ENCODE measurements around the gene ACSL4.

The ACSL4 gene

DNA sequence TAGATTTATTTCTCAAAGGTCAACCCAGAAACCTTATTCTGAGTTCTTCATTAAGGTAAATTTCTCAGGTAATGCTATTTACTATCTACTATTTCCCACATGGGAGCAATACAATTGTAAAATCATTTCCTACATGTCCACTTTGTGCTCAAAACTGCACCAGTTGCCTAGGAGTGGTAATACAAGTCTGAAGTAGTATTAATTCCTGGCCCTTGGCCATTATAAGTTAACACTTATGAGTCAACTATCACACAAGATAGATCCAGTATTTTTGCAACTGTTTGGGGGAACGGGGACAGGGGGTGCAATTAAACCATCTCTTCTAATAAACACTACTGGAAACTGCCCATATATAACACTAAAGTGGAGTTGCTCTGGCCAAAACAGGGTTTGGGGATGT, 48.9 kb downstream of the ACSL4 start:
- Histone ChIP-seq H2BK120ac (ENCODE audit: low read depth, low read length) (no peak overlapping the region), H2BK12ac (ENCODE audit: low read length in 2 of 2) (no peak overlapping the region), H3K9ac (ENCODE audit: low read length) (peak overlapping the region; percentile 26), H4K8ac (ENCODE audit: low read length) (no peak overlapping the region), H3K4ac (ENCODE audit: low read depth in 1 of 2, low read length in 2 of 2) (no peak overlapping the region), H3K4me2 (ENCODE audit: low read length, poor library complexity, severe bottlenecking) (no peak overlapping the region), H3K36me3 (ENCODE audit: control insufficient read depth in 1 of 2, insufficient read depth in 2 of 2, low read depth in 1 of 2, low read length in 2 of 2) (peaks cover 0 to 43% of the 10 kb centered on the region in 2 experiments), H2BK15ac (ENCODE audit: low read depth, poor library complexity, severe bottlenecking) (no peak overlapping the region), H3K4me3 (ENCODE audit: insufficient read depth in 1 of 2, low read depth in 1 of 2, low read length in 2 of 2) (no peak overlapping the region), H2AFZ (ENCODE audit: low read depth, low read length) (no peak overlapping the region), H3K27me3 (ENCODE audit: control insufficient read depth in 1 of 2, insufficient read depth in 1 of 2, low read length in 2 of 2) (peaks cover 0 to 51% of the 10 kb centered on the region in 2 experiments), H3K9me3 (ENCODE audit: control insufficient read depth, low read length) (no peaks in the 10 kb centered on the region), H3K4me1 (ENCODE audit: control insufficient read depth, insufficient read depth, low read depth, low read length) (no peaks in the 10 kb centered on the region), H3K14ac (ENCODE audit: low read length in 2 of 2) (no peak overlapping the region), H2AK5ac (ENCODE audit: low read length, severe bottlenecking) (no peak overlapping the region), H3K18ac (ENCODE audit: low read depth in 1 of 2, low read length in 2 of 2) (no peak overlapping the region), H2BK5ac (ENCODE audit: low read depth, low read length, poor library complexity, severe bottlenecking) (no peak overlapping the region), H4K91ac (ENCODE audit: low read length) (no peak overlapping the region), H3K23ac (ENCODE audit: low read length in 2 of 2) (no peak overlapping the region), H3K79me1 (replicated peaks; ENCODE audit: low read length, poor library complexity, severe bottlenecking) (peaks cover 4% of the 10 kb centered on the region), H3K27ac (ENCODE audit: low read length, poor library complexity, severe bottlenecking) (no peak overlapping the region)
- WGBS = 67% methylated on average over 1 of the region's 1 CpG
- no peak for DNase-seq

DNA sequence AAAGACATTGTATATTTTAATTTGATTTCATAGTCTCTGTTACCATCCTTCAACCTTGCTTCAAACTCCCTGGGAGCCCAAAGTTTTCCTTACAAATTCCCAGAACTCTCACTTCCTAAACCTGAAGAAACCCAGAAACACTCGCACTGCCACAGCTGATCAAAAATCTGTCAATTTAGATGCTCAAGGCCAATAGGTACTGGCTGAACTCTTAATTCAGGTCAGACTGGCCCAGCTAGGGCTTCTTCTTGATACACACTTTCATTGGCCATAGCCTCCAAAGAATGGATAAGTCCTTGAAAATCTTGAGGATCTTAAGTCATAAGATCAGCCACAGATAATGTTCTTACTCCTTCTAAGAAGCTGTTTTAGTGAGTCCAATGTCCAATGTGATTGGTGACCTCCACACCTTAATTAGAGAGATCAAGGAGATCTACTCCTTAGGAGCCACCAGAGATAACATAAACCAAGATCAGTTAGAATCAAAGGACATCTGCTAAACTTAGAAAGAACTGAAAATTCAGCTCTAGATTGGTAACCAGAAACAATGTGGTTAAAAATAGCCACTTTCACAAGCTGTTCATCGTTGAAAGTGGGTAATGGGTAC, 51.5 kb downstream of the ACSL4 start:
- Histone ChIP-seq H2BK15ac (ENCODE audit: low read depth, poor library complexity, severe bottlenecking) (no peak overlapping the region), H4K91ac (ENCODE audit: low read length) (no peak overlapping the region), H3K9ac (ENCODE audit: low read length) (no peak overlapping the region), H3K9me3 (ENCODE audit: control insufficient read depth, low read length) (no peaks in the 10 kb centered on the region), H3K14ac (ENCODE audit: low read length in 2 of 2) (no peak overlapping the region), H3K4me2 (ENCODE audit: low read length, poor library complexity, severe bottlenecking) (no peak overlapping the region), H3K4me1 (ENCODE audit: control insufficient read depth, insufficient read depth, low read depth, low read length) (no peaks in the 10 kb centered on the region), H2BK5ac (ENCODE audit: low read depth, low read length, poor library complexity, severe bottlenecking) (no peak overlapping the region), H3K79me1 (replicated peaks; ENCODE audit: low read length, poor library complexity, severe bottlenecking) (peaks cover 6% of the 10 kb centered on the region), H2AFZ (ENCODE audit: low read depth, low read length) (no peak overlapping the region), H2AK5ac (ENCODE audit: low read length, severe bottlenecking) (no peak overlapping the region), H2BK120ac (ENCODE audit: low read depth, low read length) (no peak overlapping the region), H4K8ac (ENCODE audit: low read length) (no peak overlapping the region), H3K18ac (ENCODE audit: low read depth in 1 of 2, low read length in 2 of 2) (no peak overlapping the region), H3K4me3 (ENCODE audit: insufficient read depth in 1 of 2, low read depth in 1 of 2, low read length in 2 of 2) (no peak overlapping the region), H3K27me3 (ENCODE audit: control insufficient read depth in 1 of 2, insufficient read depth in 1 of 2, low read length in 2 of 2) (peaks cover 0 to 41% of the 10 kb centered on the region in 2 experiments), H3K23ac (ENCODE audit: low read length in 2 of 2) (no peak overlapping the region), H3K27ac (ENCODE audit: low read length, poor library complexity, severe bottlenecking) (no peak overlapping the region), H2BK12ac (ENCODE audit: low read length in 2 of 2) (no peak overlapping the region), H3K36me3 (ENCODE audit: control insufficient read depth in 1 of 2, insufficient read depth in 2 of 2, low read depth in 1 of 2, low read length in 2 of 2) (peaks cover 0 to 61% of the 10 kb centered on the region in 2 experiments), H3K4ac (ENCODE audit: low read depth in 1 of 2, low read length in 2 of 2) (no peak overlapping the region)
- DNase-seq = no peak
- WGBS = 100% methylated on average over 1 of the region's 2 CpGs

DNA sequence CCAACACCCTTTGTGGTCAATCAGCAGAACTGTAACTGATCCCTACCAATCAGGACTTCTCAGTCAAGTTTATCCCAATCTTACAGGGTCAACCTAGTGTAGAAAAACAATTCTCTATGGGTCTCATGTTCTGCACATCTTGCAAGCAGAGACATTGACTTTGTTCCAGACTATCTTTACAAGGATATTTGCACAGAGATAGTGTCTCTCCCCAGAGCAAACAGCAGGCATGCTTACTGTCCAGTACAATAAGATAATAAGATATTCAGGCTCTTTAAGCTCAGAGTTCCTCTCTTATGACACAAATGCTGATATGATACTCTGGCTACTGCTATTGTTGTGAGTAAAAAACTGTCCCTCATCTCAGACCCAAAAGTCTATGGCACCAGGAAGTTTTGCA, 53.2 kb downstream of the ACSL4 start:
- Histone ChIP-seq H2AFZ (ENCODE audit: low read depth, low read length) (no peak overlapping the region), H3K9ac (ENCODE audit: low read length) (no peak overlapping the region), H3K18ac (ENCODE audit: low read depth in 1 of 2, low read length in 2 of 2) (no peak overlapping the region), H3K9me3 (ENCODE audit: control insufficient read depth, low read length) (no peaks in the 10 kb centered on the region), H3K4me2 (ENCODE audit: low read length, poor library complexity, severe bottlenecking) (no peak overlapping the region), H3K27ac (ENCODE audit: low read length, poor library complexity, severe bottlenecking) (no peak overlapping the region), H4K8ac (ENCODE audit: low read length) (no peak overlapping the region), H3K23ac (ENCODE audit: low read length in 2 of 2) (no peak overlapping the region), H3K4ac (ENCODE audit: low read depth in 1 of 2, low read length in 2 of 2) (no peak overlapping the region), H2AK5ac (ENCODE audit: low read length, severe bottlenecking) (no peak overlapping the region), H2BK12ac (ENCODE audit: low read length in 2 of 2) (no peak overlapping the region), H3K36me3 (ENCODE audit: control insufficient read depth in 1 of 2, insufficient read depth in 2 of 2, low read depth in 1 of 2, low read length in 2 of 2) (peaks cover 0 to 75% of the 10 kb centered on the region in 2 experiments), H4K91ac (ENCODE audit: low read length) (no peak overlapping the region), H2BK5ac (ENCODE audit: low read depth, low read length, poor library complexity, severe bottlenecking) (no peak overlapping the region), H3K4me3 (ENCODE audit: insufficient read depth in 1 of 2, low read depth in 1 of 2, low read length in 2 of 2) (no peak overlapping the region), H3K4me1 (ENCODE audit: control insufficient read depth, insufficient read depth, low read depth, low read length) (no peaks in the 10 kb centered on the region), H3K79me1 (replicated peaks; ENCODE audit: low read length, poor library complexity, severe bottlenecking) (peaks cover 4% of the 10 kb centered on the region), H2BK120ac (ENCODE audit: low read depth, low read length) (no peak overlapping the region), H2BK15ac (ENCODE audit: low read depth, poor library complexity, severe bottlenecking) (no peak overlapping the region), H3K27me3 (ENCODE audit: control insufficient read depth in 1 of 2, insufficient read depth in 1 of 2, low read length in 2 of 2) (peaks cover 0 to 50% of the 10 kb centered on the region in 2 experiments), H3K14ac (ENCODE audit: low read length in 2 of 2) (no peak overlapping the region)
- no peak for DNase-seq

DNA sequence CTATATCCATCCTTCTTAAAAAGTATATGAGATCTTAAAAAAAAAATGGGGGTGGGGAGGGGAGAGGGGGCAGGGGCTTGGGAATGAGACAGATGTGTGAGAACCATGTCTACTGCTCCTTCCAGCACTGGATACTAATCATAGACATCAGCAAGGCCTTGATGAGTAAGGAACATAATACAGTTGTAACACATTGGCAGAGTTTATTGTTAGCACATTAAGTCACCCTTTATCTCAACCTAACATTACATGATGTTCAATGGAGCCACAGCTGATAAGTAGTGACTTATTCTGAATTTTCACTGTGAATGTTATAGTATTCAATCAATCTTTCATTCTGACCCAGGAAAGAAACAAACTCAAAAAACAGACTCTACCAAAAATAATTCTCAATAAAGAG, 60.8 kb downstream of the ACSL4 start:
- H3K4ac ChIP-seq (ENCODE audit: low read depth in 1 of 2, low read length in 2 of 2) = no peak overlapping the region
- H4K91ac ChIP-seq (ENCODE audit: low read length) = no peak overlapping the region
- no peak overlapping the region for H3K4me2 ChIP-seq (ENCODE audit: low read length, poor library complexity, severe bottlenecking)
- H3K9ac ChIP-seq (ENCODE audit: low read length) = no peak overlapping the region
- H3K9me3 ChIP-seq (ENCODE audit: control insufficient read depth, low read length) = no peaks in the 10 kb centered on the region
- peaks cover 7 to 67% of the 10 kb centered on the region in 2 experiments for H3K36me3 ChIP-seq (ENCODE audit: control insufficient read depth in 1 of 2, insufficient read depth in 2 of 2, low read depth in 1 of 2, low read length in 2 of 2)
- H3K14ac ChIP-seq (ENCODE audit: low read length in 2 of 2) = no peak overlapping the region
- H3K4me1 ChIP-seq (ENCODE audit: control insufficient read depth, insufficient read depth, low read depth, low read length) = no peaks in the 10 kb centered on the region
- H3K23ac ChIP-seq (ENCODE audit: low read length in 2 of 2) = no peak overlapping the region
- no peak overlapping the region for H2BK15ac ChIP-seq (ENCODE audit: low read depth, poor library complexity, severe bottlenecking)
- H4K8ac ChIP-seq (ENCODE audit: low read length) = no peak overlapping the region
- no peak overlapping the region for H3K4me3 ChIP-seq (ENCODE audit: insufficient read depth in 1 of 2, low read depth in 1 of 2, low read length in 2 of 2)
- H3K18ac ChIP-seq (ENCODE audit: low read depth in 1 of 2, low read length in 2 of 2) = no peak overlapping the region
- no peak overlapping the region for H2BK12ac ChIP-seq (ENCODE audit: low read length in 2 of 2)
- H2BK5ac ChIP-seq (ENCODE audit: low read depth, low read length, poor library complexity, severe bottlenecking) = no peak overlapping the region
- H2BK120ac ChIP-seq (ENCODE audit: low read depth, low read length) = no peak overlapping the region
- no peak overlapping the region for H3K27ac ChIP-seq (ENCODE audit: low read length, poor library complexity, severe bottlenecking)
- H2AK5ac ChIP-seq (ENCODE audit: low read length, severe bottlenecking) = no peak overlapping the region
- H3K27me3 ChIP-seq (ENCODE audit: control insufficient read depth in 1 of 2, insufficient read depth in 1 of 2, low read length in 2 of 2) = peaks cover 0 to 23% of the 10 kb centered on the region in 2 experiments
- H2AFZ ChIP-seq (ENCODE audit: low read depth, low read length) = no peak overlapping the region
- DNase-seq = no peak
- H3K79me1 ChIP-seq (replicated peaks; ENCODE audit: low read length, poor library complexity, severe bottlenecking) = peaks cover 1% of the 10 kb centered on the region
